ENCODE measurements around the gene TPST2.

DNA sequence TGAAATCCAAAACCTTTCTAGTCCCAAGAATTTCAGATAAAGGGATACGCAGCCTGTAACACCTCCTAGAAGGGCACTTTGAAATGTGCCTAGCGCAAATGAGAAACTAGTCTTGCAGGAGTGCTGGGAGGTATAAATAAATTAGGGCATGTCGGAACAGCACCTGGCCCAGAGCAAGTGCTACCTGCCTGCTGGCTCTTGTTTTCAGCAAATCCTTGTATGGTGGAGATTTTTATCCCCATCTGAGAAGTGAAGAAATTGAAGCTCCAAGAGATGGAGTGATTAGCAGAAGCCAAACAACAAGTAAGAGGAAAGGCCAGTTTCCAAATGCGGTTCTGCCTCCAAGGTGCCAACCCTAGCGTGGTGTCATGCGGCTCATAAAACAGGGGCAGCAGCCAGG is 40.9 kb downstream of the TPST2 start:
- TF ChIP-seq, protein P1, sequence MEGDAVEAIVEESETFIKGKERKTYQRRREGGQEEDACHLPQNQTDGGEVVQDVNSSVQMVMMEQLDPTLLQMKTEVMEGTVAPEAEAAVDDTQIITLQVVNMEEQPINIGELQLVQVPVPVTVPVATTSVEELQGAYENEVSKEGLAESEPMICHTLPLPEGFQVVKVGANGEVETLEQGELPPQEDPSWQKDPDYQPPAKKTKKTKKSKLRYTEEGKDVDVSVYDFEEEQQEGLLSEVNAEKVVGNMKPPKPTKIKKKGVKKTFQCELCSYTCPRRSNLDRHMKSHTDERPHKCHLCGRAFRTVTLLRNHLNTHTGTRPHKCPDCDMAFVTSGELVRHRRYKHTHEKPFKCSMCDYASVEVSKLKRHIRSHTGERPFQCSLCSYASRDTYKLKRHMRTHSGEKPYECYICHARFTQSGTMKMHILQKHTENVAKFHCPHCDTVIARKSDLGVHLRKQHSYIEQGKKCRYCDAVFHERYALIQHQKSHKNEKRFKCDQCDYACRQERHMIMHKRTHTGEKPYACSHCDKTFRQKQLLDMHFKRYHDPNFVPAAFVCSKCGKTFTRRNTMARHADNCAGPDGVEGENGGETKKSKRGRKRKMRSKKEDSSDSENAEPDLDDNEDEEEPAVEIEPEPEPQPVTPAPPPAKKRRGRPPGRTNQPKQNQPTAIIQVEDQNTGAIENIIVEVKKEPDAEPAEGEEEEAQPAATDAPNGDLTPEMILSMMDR (IDR thresholded peaks at IDR 0.05; ENCODE audit: extremely low read depth in 1 of 2, insufficient read depth in 1 of 2, low read depth in 1 of 2, low read length in 2 of 2): no peak
- TF ChIP-seq MYC (IDR thresholded peaks at IDR 0.05; ENCODE audit: low read depth, low read length) (no peak), POLR2AphosphoS5 (IDR thresholded peaks at IDR 0.05; ENCODE audit: insufficient read depth, low read depth, low read length) (no peak), POLR2A (IDR thresholded peaks at IDR 0.05; ENCODE audit: low read depth, low read length) (no peak), EZH2 (IDR thresholded peaks at IDR 0.05; ENCODE audit: borderline replicate concordance, low read depth, low read length, severe bottlenecking) (no peak)
